Upper lobe of left lung (tissue), 6 donors: ENCODE data around the gene UBE2M. TPM values are rescaled to one million over a fixed set of nuclear protein-coding genes. Genes with fewer than 3 reads are reported as not detected.

Experiments used
- ATAC-seq, 2 donors: fragments of 200-7000 bp; cut with Tn5 transposase; one replicate each; pipeline ENCODE4 v1.9.1; 2022; ENCODE audit warnings: mild to moderate bottlenecking in 2 of 2, moderate library complexity in 2 of 2; ENCODE audit not compliant: low FRiP score in 2 of 2
- DNase-seq, 2 donors: peaks; one replicate each; pipeline ENCODE4 v3.0.0-alpha.2; 2019 to 2020
- H3K27ac ChIP-seq, 4 donors: fragments of 200-600 bp; sonication (generic); one replicate each; pipeline ENCODE4 v1.5.1; 2016 to 2019
- H3K27me3 ChIP-seq, 4 donors: fragments of 200-600 bp; sonication (generic); one replicate each; pipeline ENCODE4 v1.5.1; 2017 to 2019
- H3K36me3 ChIP-seq, 4 donors: fragments of 200-600 bp; sonication (generic); one replicate each; pipeline ENCODE4 v1.5.1; 2016 to 2019
- H3K4me1 ChIP-seq, 4 donors: fragments of 200-600 bp; sonication (generic); one replicate each; pipeline ENCODE4 v1.5.1; 2018 to 2019
- H3K4me3 ChIP-seq, 4 donors: fragments of 200-600 bp; sonication (generic); one replicate each; pipeline ENCODE4 v1.5.1; 2017 to 2019; ENCODE audit warnings: mild to moderate bottlenecking in 2 of 4, moderate library complexity in 1 of 4
- H3K9me3 ChIP-seq, 4 donors: fragments of 200-600 bp; sonication (generic); one replicate each; pipeline ENCODE4 v1.5.1; 2018 to 2019
- CTCF ChIP-seq, 6 experiments: fragments of 450-650 bp in 4 of 6; fragments of 200-600 bp in 2 of 6; sonication (generic) in 2 of 6; IDR thresholded peaks; one replicate each; pipeline ENCODE4 v1.5.1; 2016 to 2019; ENCODE audit warnings: antibody characterized with exemption in 6 of 6
- EP300 ChIP-seq, 4 donors: sonication (generic); formaldehyde crosslinking; IDR thresholded peaks; one replicate each; pipeline ENCODE4 v1.5.1; 2017; ENCODE audit warnings: antibody characterized with exemption in 4 of 4, control low read depth in 2 of 4
- POLR2A ChIP-seq, 4 donors: fragments of 450-650 bp; IDR thresholded peaks; one replicate each; pipeline ENCODE4 v1.5.1; 2016 to 2017; ENCODE audit warnings: antibody characterized with exemption in 4 of 4, mild to moderate bottlenecking in 2 of 4
- POLR2AphosphoS5 ChIP-seq, 2 donors: sonication (generic); formaldehyde crosslinking; IDR thresholded peaks; one replicate each; pipeline ENCODE4 v1.5.1; 2017; ENCODE audit warnings: antibody characterized with exemption in 2 of 2
- whole genome bisulfite sequencing, 2 donors: methylation state at CpG; one replicate each; pipeline ENCODE4 v1.1.5; 2017 to 2018; 5-methylcytosine and 5-hydroxymethylcytosine counted together
- total RNA-seq, 6 donors: library from RNA; depleted of rRNA in 4 of 6; stranded (reverse); fragments of >200 nt in 4 of 6; gene quantifications; one replicate each; pipeline versions ENCODE4 v1.1.0 to v1.2.1, GENCODE V29; 2016 to 2021
- donor health status: DM: no; HTN: no; CAD: no; lungs with moderate emphysema.
- donor health status: DM: no; HTN: yes; CAD: no; lungs with severe emphysema.

Gene UBE2M
- total RNA-seq, 6 donors from 2014 or later = 33.0 to 53.9 (median 41.6) TPM

GRCh38 chr19:58515259-58515658 is 43.2 kb downstream of the UBE2M start:
- peaks cover 7 to 32% (median 16%) of the 10 kb centered on the region in 4 donors for H3K36me3 ChIP-seq
- no peak overlapping the region for H3K4me3 ChIP-seq
- no peaks in the 10 kb centered on the region for H3K27me3 ChIP-seq
- WGBS, 2 donors = 85 to 96% methylated on average over 2 of the region's 2 CpGs
- DNase-seq (no peak), ATAC-seq (no peak)
- no peak overlapping the region for H3K27ac ChIP-seq
- TF ChIP-seq CTCF (IDR thresholded peaks at IDR 0.05) = no peak
- TF ChIP-seq EP300 (IDR thresholded peaks at IDR 0.05) = no peak
- TF ChIP-seq POLR2AphosphoS5 (IDR thresholded peaks at IDR 0.05) = no peak
- no peak for TF ChIP-seq POLR2A (IDR thresholded peaks at IDR 0.05)
- H3K4me1 ChIP-seq = peaks cover 34 to 60% (median 44%) of the 10 kb centered on the region in 4 donors
- H3K9me3 ChIP-seq = no peaks in the 10 kb centered on the region

GRCh38 chr19:58514564-58515022 is 43.8 kb downstream of the UBE2M start:
- WGBS, 2 donors = 64 to 86% methylated on average over 3 of the region's 3 CpGs
- Histone ChIP-seq H3K9me3 (no peaks in the 10 kb centered on the region), H3K36me3 (peaks cover 7 to 32% (median 16%) of the 10 kb centered on the region in 4 donors), H3K4me1 (peaks cover 31 to 58% (median 43%) of the 10 kb centered on the region in 4 donors), H3K27ac (peak overlapping the region; percentile 54 to 79 (median 69)), H3K4me3 (peak overlapping the region in 3 of 4 donors; percentile 41 to 52 (median 51)), H3K27me3 (no peaks in the 10 kb centered on the region)
- DNase-seq = no peak
- TF ChIP-seq EP300 (IDR thresholded peaks at IDR 0.05) (no peak), CTCF (IDR thresholded peaks at IDR 0.05) (no peak), POLR2AphosphoS5 (IDR thresholded peaks at IDR 0.05) (no peak), POLR2A (IDR thresholded peaks at IDR 0.05) (no peak)
- ATAC-seq = no peak

GRCh38 chr19:58513694-58514563 is 44.5 kb downstream of the UBE2M start:
- WGBS, 2 donors = 21 to 23% methylated on average over 12 to 23 of the region's 66 CpGs
- DNase-seq = peak; percentile 92 to 99
- no peak for TF ChIP-seq EP300 (IDR thresholded peaks at IDR 0.05)
- TF ChIP-seq POLR2AphosphoS5 (IDR thresholded peaks at IDR 0.05) = peak in 1 of 2 donors; percentile 75
- TF ChIP-seq CTCF (IDR thresholded peaks at IDR 0.05) = peak; percentile 82 to 99 (median 98)
- TF ChIP-seq POLR2A (IDR thresholded peaks at IDR 0.05) = peak in 1 of 4 donors; percentile 64
- peak; percentile 92 to 95 for ATAC-seq
- Histone ChIP-seq H3K4me3 (peak overlapping the region in 3 of 4 donors; percentile 41 to 52 (median 51)), H3K9me3 (no peaks in the 10 kb centered on the region), H3K27ac (peak overlapping the region; percentile 54 to 79 (median 69)), H3K27me3 (no peaks in the 10 kb centered on the region), H3K36me3 (peaks cover 7 to 37% (median 16%) of the 10 kb centered on the region in 4 donors), H3K4me1 (peaks cover 31 to 55% (median 43%) of the 10 kb centered on the region in 4 donors)

- no peak for ATAC-seq
- DNase-seq = no peak
- H3K4me3 ChIP-seq = peak overlapping the region in 2 of 4 donors; percentile 51 to 52
Observed at GRCh38 chr19:58513213-58513693, 45.2 kb downstream of the UBE2M start.

More at GRCh38 chr19:58513213-58513693, 45.2 kb downstream of the UBE2M start:
- no peak for TF ChIP-seq POLR2AphosphoS5 (IDR thresholded peaks at IDR 0.05)
- no peak for TF ChIP-seq POLR2A (IDR thresholded peaks at IDR 0.05)
- TF ChIP-seq CTCF (IDR thresholded peaks at IDR 0.05) = no peak
- no peak for TF ChIP-seq EP300 (IDR thresholded peaks at IDR 0.05)
- WGBS, 2 donors = 71 to 78% methylated on average over 5 to 10 of the region's 10 CpGs
- peak overlapping the region; percentile 54 to 79 (median 69) for H3K27ac ChIP-seq
- H3K36me3 ChIP-seq = peaks cover 7 to 38% (median 16%) of the 10 kb centered on the region in 4 donors
- no peaks in the 10 kb centered on the region for H3K9me3 ChIP-seq
- H3K4me1 ChIP-seq = peaks cover 25 to 49% (median 37%) of the 10 kb centered on the region in 4 donors
- H3K27me3 ChIP-seq = no peaks in the 10 kb centered on the region
